ENCODE data around the gene CSF3.
"Not testable (repeated sequence)": the region's sequence is repeated elsewhere in the genome, so short reads cannot be mapped to it uniquely, and the experiment has no call there.

CSF3 gene

DNA sequence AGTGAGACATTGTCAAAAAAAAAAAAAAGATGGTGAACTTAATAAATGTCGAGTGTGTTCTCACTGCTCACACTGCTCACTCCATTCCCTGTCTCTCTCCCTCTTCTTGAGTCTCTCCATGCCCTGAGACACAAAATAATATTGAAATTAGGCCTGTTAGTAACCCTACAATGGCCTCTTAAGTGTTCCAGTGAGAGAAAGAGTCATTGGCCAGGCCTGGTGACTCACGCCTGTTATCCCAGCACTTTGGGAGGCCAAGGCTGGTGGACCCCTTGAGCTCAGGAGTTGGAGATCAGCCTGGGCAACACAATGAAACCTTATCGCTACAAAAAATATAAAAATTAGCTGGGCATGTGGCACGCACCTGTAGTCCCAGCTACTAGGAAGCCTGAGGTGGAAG is 16.2 kb upstream of the CSF3 start:
- no peak for DNase-seq

DNA sequence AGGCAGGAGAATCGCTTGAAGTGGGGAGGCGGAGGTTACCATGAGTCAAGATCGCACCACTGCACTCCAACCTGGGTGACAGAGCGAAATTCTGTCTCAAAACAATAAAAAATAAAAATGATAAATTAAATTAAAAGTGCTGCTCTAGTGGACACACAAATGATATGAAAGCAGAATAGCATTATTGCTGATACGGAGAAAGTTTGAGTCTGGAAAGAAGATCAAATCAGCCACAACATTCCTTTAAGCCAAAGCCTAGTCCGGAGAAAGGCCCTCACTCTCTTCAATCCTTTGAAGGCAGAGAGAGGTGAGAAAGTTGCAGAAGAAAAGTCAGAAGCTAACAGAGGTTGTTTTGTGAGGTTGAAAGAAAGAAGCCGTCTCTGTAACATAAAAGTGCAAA is 15.1 kb upstream of the CSF3 start:
- no peak for DNase-seq

DNA sequence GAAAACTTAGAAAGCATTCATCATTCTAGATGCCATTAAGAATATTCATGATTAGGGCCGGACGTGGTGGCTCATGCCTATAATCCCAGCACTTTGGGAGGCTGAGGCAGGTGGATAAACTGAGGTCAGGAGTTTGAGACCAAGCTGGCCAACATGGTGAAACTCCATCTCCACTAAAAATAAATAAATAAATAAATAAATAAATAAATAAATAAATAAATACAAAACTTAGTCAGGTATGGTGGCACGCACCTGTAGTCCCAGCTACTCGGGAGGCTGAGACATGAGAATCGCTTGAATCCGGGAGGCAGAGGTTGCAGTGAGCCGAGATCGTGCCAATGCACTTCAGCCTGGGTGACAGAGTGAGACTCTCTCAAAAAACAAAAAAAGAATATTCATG is 13.9 kb upstream of the CSF3 start:
- DNase-seq: not testable (repeated sequence)

DNA sequence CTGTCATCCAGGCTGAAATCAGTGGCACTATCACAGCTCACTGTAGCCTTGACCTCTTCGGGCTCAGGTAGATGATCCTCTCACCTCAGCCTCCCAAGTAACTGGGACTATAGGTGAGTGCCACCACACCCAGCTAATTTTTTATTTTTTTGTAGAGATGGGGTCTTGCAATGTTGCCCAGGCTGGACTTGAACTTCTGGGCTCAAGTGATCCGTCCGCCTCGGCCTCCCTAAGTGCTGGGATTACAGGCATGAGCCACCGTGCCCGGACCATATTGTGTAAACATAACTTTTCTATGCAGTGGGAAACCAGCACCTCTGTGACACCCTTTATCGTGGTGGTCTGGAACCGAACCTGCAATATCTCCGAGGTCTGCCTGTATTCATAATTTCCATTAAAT is 11.2 kb upstream of the CSF3 start:
- no peak for DNase-seq

DNA sequence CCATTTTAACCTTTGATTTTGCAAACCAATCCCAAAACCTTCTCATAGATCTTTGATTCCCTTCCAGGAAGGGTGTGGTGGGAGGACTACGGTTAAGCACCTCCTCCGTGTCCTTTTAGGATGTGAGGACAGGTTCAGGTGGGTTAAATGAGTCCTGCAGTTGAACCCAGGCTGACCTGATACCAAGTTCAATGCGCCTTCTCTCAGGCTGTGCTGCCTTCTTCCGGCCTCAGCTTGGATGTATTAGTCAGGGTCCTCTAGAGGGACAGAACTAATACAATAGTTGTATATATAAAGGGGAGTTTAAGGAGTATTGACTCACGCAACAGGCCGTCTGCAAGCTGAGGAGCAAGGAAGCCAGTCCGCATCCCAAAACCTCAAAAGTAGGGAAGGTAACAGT is 10.5 kb upstream of the CSF3 start:
- no peak for DNase-seq

DNA sequence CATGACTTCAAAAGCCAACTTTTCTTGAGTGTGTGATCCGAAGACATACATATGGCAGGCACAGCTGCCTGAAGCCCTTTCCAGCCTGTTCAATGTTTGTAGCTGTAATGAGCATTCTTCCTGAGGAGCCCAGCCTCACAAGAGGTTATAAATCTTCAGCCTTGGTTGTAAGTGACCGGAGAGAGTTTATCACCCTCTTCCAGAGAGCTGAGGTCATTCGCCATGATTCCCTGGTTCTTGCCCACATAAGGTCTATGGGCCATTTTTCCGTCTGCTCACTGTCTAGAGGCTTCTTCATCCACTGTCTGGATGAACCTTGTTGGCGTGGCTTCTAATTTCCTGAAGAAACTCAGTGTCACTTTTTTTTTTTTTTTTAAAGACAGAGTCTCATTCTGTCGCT is 9.7 kb upstream of the CSF3 start:
- no peak for DNase-seq

DNA sequence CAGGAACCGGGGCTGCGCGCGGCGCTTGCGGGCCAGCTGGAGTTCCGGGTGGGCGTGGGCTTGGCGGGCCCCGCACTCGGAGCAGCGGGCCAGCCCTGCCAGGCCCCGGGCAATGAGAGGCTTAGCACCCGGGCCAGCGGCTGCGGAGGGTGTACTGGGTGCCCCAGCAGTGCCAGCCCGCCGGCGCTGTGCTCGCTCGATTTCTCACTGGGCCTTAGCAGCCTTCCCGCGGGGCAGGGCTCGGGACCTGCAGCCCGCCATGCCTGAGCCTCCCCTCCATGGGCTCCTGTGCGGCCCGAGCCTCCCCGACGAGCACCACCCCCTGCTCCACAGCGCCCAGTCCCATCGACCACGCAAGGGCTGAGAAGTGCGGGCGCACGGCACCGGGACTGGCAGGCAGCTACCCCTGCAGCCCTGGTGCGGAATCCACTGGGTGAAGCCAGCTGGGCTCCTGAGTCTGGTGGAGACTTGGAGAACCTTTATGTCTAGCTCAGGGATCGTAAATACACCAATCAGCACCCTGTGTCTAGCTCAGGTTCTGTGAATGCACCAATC is 4.2 kb upstream of the CSF3 start:
- not testable (repeated sequence) for DNase-seq

DNA sequence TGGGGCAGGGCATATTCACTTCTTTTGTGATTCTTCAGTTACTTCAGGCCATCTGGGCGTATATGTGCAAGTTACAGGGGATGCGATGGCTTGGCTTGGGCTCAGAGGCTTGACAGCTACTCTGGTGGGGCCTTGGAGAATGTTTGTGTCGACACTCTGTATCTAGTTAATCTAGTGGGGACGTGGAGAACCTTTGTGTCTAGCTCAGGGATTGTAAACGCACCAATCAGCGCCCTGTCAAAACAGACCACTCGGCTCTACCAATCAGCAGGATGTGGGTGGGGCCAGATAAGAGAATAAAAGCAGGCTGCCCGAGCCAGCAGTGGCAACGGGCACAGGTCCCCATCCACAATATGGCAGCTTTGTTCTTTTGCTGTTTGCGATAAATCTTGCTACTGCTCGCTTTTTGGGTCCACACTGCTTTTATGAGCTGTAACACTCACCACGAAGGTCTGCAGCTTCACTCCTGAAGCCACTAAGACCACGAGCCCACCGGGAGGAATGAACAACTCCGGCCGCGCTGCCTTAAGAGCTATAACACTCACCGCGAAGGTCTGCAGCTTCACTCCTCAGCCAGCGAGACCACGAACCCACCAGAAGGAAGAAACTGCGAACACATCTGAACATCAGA is 3.1 kb upstream of the CSF3 start:
- DNase-seq: not testable (repeated sequence)

DNA sequence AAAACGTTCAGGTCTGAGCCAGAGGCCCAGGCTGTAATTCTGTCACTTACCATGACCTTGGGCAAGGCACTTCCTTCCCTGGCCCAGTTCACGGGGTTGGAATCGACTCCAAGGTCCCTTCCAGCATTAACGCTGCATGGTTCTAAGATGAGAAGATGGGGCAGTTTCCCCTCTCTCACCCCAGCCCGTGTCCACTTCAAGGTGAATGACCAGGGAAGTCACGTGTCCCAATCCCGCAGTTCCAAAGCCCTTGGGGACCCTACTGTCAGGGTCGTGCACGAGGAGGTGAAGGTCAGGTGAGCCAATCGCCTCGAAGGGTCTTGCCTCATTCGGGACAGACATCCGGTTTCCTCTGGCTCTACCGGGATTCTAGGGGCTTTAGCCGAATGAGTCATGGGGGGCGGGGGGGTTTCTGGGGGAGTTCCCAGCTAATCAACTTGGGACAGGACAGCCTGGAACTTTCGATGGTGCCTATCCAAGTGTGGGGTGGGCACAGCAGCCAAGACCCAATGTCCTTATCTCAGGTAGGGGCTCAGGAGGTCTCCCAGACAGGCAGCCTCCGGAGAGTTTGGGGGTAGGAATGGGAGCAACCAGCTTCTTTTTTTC is 762 bp upstream of the CSF3 start:
- no peak for DNase-seq

DNA sequence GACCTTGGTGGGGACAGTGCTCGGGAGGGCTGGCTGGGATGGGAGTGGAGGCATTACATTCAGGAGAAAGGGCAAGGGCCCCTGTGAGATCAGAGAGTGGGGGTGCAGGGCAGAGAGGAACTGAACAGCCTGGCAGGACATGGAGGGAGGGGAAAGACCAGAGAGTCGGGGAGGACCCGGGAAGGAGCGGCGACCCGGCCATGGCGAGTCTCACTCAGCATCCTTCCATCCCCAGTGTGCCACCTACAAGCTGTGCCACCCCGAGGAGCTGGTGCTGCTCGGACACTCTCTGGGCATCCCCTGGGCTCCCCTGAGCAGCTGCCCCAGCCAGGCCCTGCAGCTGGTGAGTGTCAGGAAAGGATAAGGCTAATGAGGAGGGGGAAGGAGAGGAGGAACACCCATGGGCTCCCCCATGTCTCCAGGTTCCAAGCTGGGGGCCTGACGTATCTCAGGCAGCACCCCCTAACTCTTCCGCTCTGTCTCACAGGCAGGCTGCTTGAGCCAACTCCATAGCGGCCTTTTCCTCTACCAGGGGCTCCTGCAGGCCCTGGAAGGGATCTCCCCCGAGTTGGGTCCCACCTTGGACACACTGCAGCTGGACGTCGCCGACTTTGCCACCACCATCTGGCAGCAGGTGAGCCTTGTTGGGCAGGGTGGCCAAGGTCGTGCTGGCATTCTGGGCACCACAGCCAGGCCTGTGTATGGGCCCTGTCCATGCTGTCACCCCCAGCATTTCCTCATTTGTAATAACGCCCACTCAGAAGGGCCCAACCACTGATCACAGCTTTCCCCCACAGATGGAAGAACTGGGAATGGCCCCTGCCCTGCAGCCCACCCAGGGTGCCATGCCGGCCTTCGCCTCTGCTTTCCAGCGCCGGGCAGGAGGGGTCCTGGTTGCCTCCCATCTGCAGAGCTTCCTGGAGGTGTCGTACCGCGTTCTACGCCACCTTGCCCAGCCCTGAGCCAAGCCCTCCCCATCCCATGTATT is 1.1 kb downstream of the CSF3 start:
- DNase-seq: no peak

DNA sequence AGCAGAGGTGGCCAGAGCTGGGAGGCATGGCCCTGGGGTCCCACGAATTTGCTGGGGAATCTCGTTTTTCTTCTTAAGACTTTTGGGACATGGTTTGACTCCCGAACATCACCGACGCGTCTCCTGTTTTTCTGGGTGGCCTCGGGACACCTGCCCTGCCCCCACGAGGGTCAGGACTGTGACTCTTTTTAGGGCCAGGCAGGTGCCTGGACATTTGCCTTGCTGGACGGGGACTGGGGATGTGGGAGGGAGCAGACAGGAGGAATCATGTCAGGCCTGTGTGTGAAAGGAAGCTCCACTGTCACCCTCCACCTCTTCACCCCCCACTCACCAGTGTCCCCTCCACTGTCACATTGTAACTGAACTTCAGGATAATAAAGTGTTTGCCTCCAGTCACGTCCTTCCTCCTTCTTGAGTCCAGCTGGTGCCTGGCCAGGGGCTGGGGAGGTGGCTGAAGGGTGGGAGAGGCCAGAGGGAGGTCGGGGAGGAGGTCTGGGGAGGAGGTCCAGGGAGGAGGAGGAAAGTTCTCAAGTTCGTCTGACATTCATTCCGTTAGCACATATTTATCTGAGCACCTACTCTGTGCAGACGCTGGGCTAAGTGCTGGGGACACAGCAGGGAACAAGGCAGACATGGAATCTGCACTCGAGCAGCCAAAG is 2.3 kb downstream of the CSF3 start:
- no peak for DNase-seq

DNA sequence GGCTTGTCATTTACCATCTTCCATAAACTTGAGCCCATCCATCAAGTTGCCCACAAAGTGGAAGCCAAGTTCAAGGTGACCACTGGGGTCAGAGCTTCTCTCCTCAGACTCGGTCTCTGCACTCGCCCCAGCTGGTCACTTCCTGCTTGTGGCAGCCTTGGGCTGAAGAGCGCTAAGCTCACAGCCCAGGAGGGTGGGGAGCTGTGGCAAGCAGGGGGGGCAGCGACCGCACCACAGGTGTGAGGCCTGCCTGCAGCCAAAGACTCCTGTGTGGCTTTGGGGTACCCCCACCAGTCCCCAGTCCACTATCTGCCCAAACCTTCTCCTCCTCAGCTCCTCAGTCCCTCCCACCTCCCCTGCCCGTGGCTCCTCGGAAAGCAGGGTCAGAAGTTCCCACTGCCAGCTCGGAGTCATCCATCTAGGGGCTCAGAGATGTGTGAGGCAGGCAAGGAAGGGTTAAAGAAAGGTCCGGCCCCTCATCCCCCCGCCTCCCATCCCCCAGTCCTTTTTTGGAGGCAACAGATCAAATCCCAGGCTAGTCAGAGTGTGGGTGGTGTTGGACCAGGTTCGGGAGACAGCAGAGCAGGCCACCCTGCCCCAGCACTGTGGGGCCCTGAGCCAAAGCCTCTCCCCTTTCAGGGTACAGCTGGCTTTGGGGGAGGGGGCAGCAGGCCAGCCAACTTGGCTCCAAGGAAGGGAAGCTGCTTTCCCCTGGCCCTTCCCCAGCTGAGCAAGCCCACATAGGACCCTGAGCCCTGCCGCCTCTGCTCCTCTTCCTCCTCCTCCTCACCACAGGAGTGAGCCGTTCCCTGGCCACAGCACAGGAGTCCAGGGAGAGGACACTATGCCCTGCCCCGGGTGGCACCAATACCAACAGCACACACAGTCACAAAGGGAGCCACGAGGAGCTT is 3.2 kb downstream of the CSF3 start:
- no peak for DNase-seq

DNA sequence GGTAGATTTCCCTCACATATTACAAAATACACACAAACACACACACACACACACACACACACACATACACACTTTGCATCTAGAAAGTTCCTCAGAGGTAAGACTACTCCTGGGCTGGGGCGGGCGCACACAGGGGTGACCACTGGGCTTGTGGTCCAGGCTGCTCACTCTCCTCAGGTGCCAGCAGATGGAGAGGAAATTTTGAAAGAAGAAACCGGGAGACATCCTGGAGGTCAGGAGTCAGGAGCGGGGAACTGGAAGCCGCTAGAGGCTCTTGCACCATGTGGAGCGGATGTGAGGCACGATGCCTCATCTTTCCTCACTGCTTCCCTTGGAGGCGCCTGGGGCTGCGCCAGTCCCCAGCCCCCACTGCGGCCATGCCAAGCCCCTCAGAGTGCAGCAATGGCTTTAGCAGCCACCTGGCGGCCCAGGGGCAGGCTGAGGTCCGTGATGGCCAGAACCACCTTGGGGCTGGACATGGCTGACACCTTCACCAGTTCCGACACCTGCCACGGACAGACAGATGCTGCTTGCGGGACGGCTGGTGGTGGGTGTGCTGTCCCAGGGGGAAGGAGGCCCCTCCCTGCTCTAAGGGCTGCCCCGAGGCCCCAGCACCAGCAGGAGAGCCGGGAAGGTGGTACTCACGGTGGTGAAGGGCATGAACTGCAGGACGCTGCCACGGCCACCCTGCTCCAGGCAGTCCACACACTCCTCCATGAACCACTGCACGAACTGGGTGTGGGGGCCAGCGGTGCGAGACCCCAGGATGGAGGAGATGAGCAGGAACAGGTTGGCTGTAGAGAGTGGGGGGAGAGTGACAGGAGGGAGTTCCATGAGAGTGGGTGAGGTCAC is 4.1 kb downstream of the CSF3 start:
- no peak for DNase-seq

DNA sequence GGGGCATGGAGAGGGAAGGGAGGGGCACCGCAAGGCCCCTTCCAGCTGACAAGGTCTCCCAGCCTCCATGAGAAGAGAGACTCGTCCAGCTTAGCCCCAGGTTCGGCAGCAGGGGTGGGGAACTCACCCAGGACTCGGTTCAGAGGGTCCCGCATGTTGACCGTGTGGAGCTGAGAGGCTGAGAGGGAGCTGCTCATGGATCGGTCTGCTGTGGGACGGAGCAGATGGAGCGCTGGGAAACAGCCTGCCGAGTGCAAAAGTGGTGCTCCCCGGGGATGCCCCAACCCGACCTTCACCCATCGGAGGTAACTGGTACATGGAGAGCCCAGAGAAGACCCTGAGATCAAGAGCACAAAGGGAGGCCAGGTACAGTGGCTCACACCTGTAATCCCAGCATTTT is 4.9 kb downstream of the CSF3 start:
- no peak for DNase-seq

DNA sequence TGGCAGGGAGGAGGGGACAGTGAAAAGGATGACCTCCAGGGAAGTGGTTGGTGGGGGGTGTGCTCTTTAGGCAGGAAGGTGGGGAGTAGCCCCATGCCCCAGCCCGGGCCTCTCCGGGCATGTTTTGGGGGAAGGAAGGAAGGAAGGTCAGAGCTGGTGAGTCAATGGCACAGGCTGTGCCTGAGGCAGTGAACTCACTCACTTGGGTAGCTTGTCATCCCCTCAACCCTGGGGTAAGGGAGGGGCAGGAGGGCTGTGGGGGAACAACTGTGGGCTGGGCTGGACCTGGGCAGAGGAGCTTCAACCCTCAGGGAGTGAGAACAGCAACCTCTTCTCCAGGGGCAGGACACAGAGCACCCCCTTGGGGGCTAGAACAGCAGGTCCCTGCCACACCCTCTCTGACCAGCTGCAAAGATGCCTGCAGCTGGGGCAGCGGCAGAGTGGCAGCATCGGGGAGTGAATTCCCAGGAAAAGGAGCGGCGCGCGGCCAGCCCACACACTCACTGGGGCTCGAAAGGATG is 6.3 kb downstream of the CSF3 start:
- no peak for DNase-seq

DNA sequence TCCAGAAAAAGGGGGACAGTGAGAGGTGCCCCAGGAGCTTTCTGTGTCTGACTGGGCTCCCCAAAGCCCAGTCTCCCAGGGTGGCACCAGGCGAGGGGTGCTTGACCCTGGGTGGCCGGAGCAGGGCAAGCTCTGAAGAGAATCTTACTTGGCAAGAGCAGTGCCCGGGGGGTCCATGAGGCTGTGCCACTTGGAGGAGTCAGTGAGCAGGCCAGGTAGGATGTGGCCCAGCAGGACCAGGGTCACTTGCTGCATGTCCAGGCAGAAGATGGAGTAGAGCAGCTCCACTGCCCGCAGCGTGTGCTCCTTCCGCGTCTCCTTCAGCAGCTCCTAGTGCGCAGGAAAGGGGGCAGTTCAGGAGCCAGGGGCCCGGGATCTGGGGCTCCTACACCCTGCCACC is 7.3 kb downstream of the CSF3 start:
- no peak for DNase-seq

DNA sequence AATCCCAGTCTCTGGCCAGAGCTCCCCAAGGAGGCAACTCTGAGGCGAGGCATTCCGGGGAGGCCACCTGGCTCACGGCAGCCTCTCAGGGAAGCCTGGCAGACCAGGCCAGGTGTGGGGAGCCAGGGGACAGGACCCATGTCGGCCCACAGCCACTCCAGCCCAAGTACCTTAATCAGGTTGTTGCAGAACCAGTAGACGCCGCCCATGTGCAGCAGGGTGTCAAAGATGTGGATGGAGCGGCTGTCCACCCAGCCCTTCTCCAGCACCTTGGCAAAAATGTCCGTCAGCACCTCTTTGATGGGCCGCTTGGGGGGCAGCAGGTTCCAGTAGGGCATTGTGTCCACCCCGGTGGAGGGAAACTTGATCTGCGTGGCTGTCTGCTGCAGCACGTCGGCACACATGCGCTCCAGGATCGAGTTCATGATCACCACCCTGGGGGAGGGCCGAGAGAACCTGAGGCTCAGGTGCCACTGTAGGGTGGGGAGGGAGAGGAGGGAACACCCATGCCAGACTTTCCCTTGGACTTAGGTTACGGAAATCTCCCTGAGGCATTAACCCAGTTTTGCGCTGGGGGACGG is 7.8 kb downstream of the CSF3 start:
- no peak for DNase-seq

DNA sequence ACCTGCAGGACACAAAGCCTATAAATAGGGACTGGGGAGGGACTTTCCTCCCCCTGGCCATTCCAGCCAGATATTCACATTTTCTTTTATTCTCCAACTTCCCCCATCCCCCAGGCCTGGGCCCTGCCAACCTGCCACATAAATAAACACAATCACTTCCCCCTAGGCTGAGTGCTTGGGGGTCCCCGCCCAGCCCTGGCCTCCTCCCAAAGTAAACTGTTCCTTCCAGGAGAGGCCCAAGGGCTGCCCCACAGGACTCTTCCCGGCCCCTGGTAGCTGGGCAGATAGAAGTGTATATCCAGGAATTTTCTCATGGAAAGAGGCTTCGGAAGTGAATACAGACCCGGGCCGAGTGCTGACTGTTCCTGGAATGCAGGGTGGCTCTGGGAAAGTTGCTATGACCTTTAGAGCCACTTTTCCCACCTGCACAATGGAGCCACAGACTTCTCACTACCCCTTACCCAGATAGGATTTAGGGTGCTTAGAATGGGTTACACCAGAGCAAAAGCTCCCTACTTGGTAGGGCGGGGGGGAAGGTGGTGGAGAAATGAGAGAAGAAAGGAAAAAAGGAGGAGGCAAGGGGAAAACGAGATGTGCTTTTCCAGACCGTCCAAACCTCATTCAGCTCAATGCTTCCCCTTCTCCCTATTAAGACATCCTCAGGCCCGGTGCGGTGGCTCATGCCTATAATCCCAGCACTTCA is 8.5 kb downstream of the CSF3 start:
- no peak for DNase-seq

DNA sequence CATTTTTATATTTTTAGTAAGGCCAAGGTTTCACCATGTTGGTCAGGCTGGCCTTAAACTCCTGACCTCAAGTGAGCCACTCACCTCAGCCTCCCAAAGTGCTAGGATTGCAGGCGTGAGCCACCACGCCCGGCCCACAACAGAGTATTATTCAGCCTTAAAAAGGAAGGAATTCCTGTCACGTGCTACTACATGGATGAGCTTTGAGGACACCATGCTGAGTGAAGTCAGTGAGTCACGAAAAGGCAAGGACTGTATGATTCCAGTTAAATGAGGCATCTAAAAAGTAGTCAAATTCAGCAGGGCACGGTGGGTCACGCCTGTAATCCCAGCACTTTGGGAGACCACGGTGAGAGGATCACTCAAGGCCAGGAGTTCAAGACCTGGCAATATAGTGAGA is 9.7 kb downstream of the CSF3 start:
- DNase-seq: no peak

DNA sequence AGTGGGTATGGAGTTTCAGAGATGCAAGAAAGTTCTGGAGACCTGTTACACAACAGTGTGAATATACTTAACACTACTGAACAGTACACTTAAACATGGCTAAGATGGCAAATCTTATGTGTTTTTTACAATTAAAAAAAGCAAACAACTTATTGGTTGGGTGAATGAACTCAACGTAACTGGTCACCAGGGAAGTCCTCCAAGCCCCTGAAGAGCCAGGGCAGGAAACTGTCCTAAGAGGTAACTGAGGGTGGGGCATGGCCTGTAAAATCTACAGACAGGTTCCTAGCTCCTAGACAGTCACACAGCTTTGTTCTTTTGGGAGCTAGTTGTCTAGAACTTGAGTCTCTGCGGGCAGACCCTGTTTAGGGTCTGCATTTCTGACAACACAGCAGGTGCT is 10.3 kb downstream of the CSF3 start:
- no peak for DNase-seq

Measured in activated T-cell treated with anti-CD3 and anti-CD28 coated beads, Interleukin-2, amount 50 U/mL, for 48 hours (primary cell).